ENCODE data around the gene ELANE. TPM values are rescaled to one million over a fixed set of nuclear protein-coding genes. Genes with fewer than 3 reads are reported as not detected.

ELANE gene
- total RNA-seq, 1 donor from 2014 or later = not detected

- TF ChIP-seq CTCF (conservative IDR thresholded peaks at IDR 0.05; ENCODE audit: low read depth, low read length) = no peak
- no peak for DNase-seq (ENCODE audit: low read depth)
- H3K4me3 ChIP-seq (ENCODE audit: low read depth, low read length) = no peak overlapping the region
Measured at GRCh38 chr19:904545-904944, 52.4 kb downstream of the ELANE start.

Other genes starting within 250 kb of the ELANE start
- 37.9 and 60.0 TPM in 2 replicates for gene POLRMT, start 218.8 kb upstream of the ELANE start, total RNA-seq
- 0.29 TPM in 1 of 2 replicates, not detected in the other for gene FGF22, start 212.4 kb upstream of the ELANE start, total RNA-seq
- gene RNF126, start 189.1 kb upstream of the ELANE start, total RNA-seq = 102 and 161 TPM in 2 replicates
- 199 and 483 TPM in 2 replicates for gene FSTL3, start 175.9 kb upstream of the ELANE start, total RNA-seq
- not detected in 2 replicates for gene PRSS57, start 156.9 kb upstream of the ELANE start, total RNA-seq
- gene PALM, start 143.4 kb upstream of the ELANE start, total RNA-seq = 3.2 and 17.1 TPM in 2 replicates
- 25.2 and 41.5 TPM in 2 replicates for gene MISP, start 101.2 kb upstream of the ELANE start, total RNA-seq
- 186 and 453 TPM in 2 replicates for gene PTBP1, start 54.9 kb upstream of the ELANE start, total RNA-seq
- gene PLPPR3, start 30.3 kb upstream of the ELANE start, total RNA-seq = 0.07 and 0.75 TPM in 2 replicates
- gene AZU1, start 24.5 kb upstream of the ELANE start, total RNA-seq = not detected in 2 replicates
- not detected in 2 replicates for gene PRTN3, start 11.3 kb upstream of the ELANE start, total RNA-seq
- gene CFD, start 7.4 kb downstream of the ELANE start, total RNA-seq = 3.2 and 5.2 TPM in 2 replicates
- 53.5 and 57.4 TPM in 2 replicates for gene MED16, start 40.9 kb downstream of the ELANE start, total RNA-seq
- not detected in 2 replicates for gene RNU6-9, start 41.2 kb downstream of the ELANE start, total RNA-seq
- gene R3HDM4, start 60.9 kb downstream of the ELANE start, total RNA-seq = 49.8 and 60.0 TPM in 2 replicates
- gene KISS1R, start 65.0 kb downstream of the ELANE start, total RNA-seq = 0.72 and 0.92 TPM in 2 replicates
- gene ARID3A, start 73.7 kb downstream of the ELANE start, total RNA-seq = 26.6 and 37.0 TPM in 2 replicates
- gene WDR18, start 132.0 kb downstream of the ELANE start, total RNA-seq = 71.0 and 94.4 TPM in 2 replicates
- under 0.01 and 0.46 TPM in 2 replicates for gene GRIN3B, start 148.1 kb downstream of the ELANE start, total RNA-seq
- 155 and 193 TPM in 2 replicates for gene TMEM259, start 168.8 kb downstream of the ELANE start, total RNA-seq
- not detected in 2 replicates for gene RNU6-2, start 169.2 kb downstream of the ELANE start, total RNA-seq
- gene CNN2, start 174.3 kb downstream of the ELANE start, total RNA-seq = 164 and 281 TPM in 2 replicates
- 4.3 and 9.7 TPM in 2 replicates for gene ABCA7, start 187.8 kb downstream of the ELANE start, total RNA-seq
- 6.2 and 6.7 TPM in 2 replicates for gene ARHGAP45, start 214.9 kb downstream of the ELANE start, total RNA-seq
- 248 and 349 TPM in 2 replicates for gene POLR2E, start 243.1 kb downstream of the ELANE start, total RNA-seq

All from epithelial cell of proximal tubule (primary cell).